Hypothalamus (tissue), 51 donors: Measurements from ENCODE around the gene CADM2.

Source experiments
- DNase-seq, 51 donors: peaks; one replicate each; lab custom pipeline; 2025; lab: John Stamatoyannopoulos, UW

The CADM2 gene

GRCh38 chr3:85539232-85539631 lies 580.4 kb downstream of the CADM2 start:
- no peak for DNase-seq

GRCh38 chr3:85554153-85554552 lies 595.4 kb downstream of the CADM2 start:
- no peak for DNase-seq

GRCh38 chr3:85560088-85560785 lies 601.4 kb downstream of the CADM2 start:
- DNase-seq, result peak in 12 of 51 donors; percentile 2 to 41 (median 8)

GRCh38 chr3:85567071-85567676 lies 608.4 kb downstream of the CADM2 start:
- DNase-seq, result peak in 27 of 51 donors; percentile 0 to 71 (median 29)

GRCh38 chr3:85570819-85571218 lies 612.0 kb downstream of the CADM2 start:
- no peak for DNase-seq

GRCh38 chr3:85571835-85572234 lies 613.0 kb downstream of the CADM2 start:
- DNase-seq, result no peak

- no peak for DNase-seq
Measured at GRCh38 chr3:85572426-85572825, 613.6 kb downstream of the CADM2 start.

GRCh38 chr3:85572978-85573377 lies 614.2 kb downstream of the CADM2 start:
- no peak for DNase-seq

GRCh38 chr3:85574006-85574705 lies 615.4 kb downstream of the CADM2 start:
- no peak for DNase-seq

GRCh38 chr3:85576091-85576690 lies 617.4 kb downstream of the CADM2 start:
- peak in 36 of 51 donors; percentile 17 to 86 (median 62) for DNase-seq

- peak in 3 of 51 donors; percentile 2 to 83 (median 42) for DNase-seq
Measured at GRCh38 chr3:85576697-85577200, 618.0 kb downstream of the CADM2 start.

GRCh38 chr3:85584779-85585356 lies 626.1 kb downstream of the CADM2 start:
- DNase-seq, result no peak

GRCh38 chr3:85586018-85586417 lies 627.2 kb downstream of the CADM2 start:
- DNase-seq, result no peak

- no peak for DNase-seq
Measured at GRCh38 chr3:85589145-85589544, 630.4 kb downstream of the CADM2 start.

- no peak for DNase-seq
Measured at GRCh38 chr3:85591451-85591850, 632.7 kb downstream of the CADM2 start.

GRCh38 chr3:85592256-85592655 lies 633.5 kb downstream of the CADM2 start:
- DNase-seq, result no peak

- DNase-seq, result peak in 1 of 51 donors; percentile 1
Measured at GRCh38 chr3:85594676-85595075, 635.9 kb downstream of the CADM2 start.

- no peak for DNase-seq
Measured at GRCh38 chr3:85603378-85603777, 644.6 kb downstream of the CADM2 start.

GRCh38 chr3:85604641-85605040 lies 645.9 kb downstream of the CADM2 start:
- no peak for DNase-seq

GRCh38 chr3:85605066-85605465 lies 646.3 kb downstream of the CADM2 start:
- DNase-seq, result no peak

- DNase-seq, result no peak
Measured at GRCh38 chr3:85626662-85627061, 667.9 kb downstream of the CADM2 start.
